Astrocyte of the cerebellum (primary cell): ENCODE results near the gene CNTNAP2.

Experiments used
- DNase-seq: peaks from one replicate; pipeline ENCODE4 v3.0.0-alpha.2; 2011; ENCODE audit warnings: low read depth
- H3K4me3 ChIP-seq: 2 replicates; pipeline ENCODE4 v1.5.1; 2011; ENCODE audit warnings: mild to moderate bottlenecking, low read depth, low read length, moderate library complexity
- in situ Hi-C: cut with HindIII; loops from 2 replicates; pipeline ENCODE4 v1.10.0; 2017; ENCODE audit warnings: low sequenced_read_pairs
- TF ChIP-seq, protein P1 (sequence below): IDR thresholded peaks from 2 replicates; pipeline ENCODE4 v1.5.1; 2012; ENCODE audit warnings: low read length, low read depth, moderate library complexity, mild to moderate bottlenecking; ENCODE audit errors: missing control alignments

Gene CNTNAP2

DNA sequence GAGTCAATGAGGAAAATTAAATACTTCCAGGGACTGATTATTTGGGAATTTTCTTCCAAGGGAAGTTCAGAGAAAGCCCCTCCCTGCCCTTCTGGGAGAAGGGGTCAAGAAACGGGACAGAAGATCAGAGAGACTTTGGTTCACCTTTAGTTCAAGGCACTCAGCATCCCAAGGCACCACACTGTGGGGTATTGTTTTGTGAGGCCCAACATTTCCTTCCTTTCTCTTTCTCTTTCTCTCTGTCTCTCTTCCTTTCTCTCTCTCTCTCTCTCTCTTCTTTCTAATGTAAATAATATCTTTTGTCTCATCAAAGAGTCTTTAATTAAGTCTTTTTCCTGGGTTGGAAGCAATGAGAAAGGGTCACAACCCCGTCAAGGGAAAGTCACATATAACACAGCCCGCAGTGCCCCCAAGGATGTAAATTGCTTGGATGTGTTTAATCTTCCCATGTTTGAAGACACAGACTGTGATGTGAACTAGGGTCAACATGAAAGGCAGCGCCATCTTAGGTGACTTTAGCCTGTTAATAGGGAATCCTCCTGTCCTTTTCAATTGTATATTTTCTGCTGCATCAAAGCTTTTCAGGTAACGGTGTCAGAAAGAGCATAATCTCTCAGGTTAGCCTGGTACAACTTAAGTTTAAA is 1490.7 kb downstream of the CNTNAP2 start:
- H3K4me3 ChIP-seq: no peak overlapping the region
- in situ Hi-C loops: no loop called here
- no peak for DNase-seq
- TF ChIP-seq, protein P1, sequence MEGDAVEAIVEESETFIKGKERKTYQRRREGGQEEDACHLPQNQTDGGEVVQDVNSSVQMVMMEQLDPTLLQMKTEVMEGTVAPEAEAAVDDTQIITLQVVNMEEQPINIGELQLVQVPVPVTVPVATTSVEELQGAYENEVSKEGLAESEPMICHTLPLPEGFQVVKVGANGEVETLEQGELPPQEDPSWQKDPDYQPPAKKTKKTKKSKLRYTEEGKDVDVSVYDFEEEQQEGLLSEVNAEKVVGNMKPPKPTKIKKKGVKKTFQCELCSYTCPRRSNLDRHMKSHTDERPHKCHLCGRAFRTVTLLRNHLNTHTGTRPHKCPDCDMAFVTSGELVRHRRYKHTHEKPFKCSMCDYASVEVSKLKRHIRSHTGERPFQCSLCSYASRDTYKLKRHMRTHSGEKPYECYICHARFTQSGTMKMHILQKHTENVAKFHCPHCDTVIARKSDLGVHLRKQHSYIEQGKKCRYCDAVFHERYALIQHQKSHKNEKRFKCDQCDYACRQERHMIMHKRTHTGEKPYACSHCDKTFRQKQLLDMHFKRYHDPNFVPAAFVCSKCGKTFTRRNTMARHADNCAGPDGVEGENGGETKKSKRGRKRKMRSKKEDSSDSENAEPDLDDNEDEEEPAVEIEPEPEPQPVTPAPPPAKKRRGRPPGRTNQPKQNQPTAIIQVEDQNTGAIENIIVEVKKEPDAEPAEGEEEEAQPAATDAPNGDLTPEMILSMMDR: no peak

DNA sequence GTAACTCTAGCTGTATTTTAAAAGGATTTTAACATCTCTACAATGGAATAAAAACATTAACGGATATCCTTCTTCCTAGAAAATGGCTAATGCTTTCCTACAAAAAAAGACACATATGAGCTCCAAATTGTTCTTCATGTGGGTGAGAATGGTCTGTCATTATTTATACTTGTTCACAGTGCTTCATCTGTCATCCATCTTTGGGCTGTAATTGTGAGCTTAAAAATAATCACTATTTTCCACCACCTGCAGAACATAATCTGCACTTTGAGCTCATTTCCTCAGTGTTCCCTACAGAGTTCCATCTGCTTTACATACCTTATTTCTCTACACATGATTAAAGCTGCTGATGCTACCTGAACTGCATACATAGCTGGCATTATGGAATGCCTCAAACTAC is 1494.8 kb downstream of the CNTNAP2 start:
- in situ Hi-C loops: no loop called here
- H3K4me3 ChIP-seq: no peak overlapping the region
- TF ChIP-seq, protein P1: no peak
- no peak for DNase-seq

DNA sequence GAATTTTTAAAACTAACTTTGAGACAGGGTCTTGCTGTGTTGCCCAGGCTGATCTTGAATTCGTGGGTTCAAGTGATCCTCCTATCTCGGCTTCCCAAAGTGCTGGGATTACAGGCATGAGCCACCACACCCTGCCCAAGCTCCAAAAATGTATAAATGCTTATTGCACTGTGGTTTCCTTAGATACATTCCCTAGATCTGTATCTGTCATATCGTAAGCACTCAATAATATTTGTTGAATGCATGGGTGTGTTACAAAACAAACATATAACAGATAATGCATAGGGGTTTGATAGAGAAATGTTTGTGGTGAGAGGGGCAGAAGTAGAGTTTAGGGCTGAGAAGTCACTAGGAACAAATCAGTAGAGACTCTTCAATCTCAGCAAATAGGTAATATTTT is 1518.7 kb downstream of the CNTNAP2 start:
- in situ Hi-C loops: no loop called here
- TF ChIP-seq, protein P1: no peak
- DNase-seq: no peak
- no peak overlapping the region for H3K4me3 ChIP-seq

DNA sequence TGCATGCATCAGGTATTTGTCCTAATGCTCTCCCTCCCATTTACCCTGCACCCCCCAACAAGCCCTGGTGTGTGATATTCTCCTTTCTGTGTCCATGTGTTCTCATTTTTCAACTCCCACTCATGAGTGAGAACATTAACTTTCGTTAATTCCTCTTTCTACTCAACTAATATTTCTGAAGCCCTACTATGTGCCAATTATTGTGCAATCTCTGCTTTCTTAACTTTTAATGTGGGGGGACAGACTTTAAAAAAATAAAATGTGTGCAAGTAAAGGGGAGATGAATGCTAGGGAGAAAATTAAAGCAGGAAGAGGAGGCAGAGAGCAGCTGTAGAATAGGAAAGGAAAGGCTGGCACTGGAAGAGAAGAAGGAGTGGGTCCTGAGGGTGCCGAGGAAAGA is 1520.0 kb downstream of the CNTNAP2 start:
- H3K4me3 ChIP-seq: no peak overlapping the region
- in situ Hi-C loops: no loop called here
- no peak for DNase-seq
- TF ChIP-seq, protein P1: no peak

DNA sequence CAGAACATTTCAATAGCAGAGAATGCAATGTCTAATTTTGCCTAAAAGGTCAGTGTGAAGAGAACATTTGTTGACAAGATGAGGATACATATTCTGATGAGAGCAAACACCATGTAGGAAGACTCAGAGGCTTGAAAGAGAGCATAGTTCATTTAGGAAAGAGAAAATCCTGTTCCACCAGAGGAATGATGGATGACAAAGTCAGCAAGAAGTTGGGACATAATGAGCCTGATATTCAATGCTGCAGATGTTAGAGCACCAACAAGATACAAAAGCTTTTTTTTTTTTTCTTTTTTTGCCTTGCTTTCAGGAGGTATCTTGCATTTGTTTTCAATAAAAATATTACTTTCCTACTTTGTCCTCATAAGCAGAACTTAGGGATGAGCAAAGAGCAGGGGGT is 1522.0 kb downstream of the CNTNAP2 start:
- DNase-seq: no peak
- H3K4me3 ChIP-seq: no peak overlapping the region

DNA sequence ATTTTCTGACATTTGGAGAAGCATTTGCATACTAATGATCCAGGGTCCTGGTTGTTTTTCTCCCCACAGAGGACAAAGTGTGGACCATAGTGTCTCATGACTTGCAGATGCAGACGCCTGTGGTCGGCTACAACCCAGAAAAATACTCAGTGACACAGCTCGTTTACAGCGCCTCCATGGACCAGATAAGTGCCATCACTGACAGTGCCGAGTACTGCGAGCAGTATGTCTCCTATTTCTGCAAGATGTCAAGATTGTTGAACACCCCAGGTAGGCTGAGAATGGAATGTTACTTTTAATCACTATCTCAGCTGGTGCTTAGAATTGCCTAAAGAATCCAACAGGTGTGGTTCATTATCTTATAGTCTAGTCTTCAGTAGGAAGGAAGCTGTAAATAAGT is 1522.4 kb downstream of the CNTNAP2 start:
- in situ Hi-C loops: no loop called here
- H3K4me3 ChIP-seq: no peak overlapping the region
- DNase-seq: no peak
- TF ChIP-seq, protein P1: no peak

More for the DNA sequence above, 1522.0 kb downstream of the CNTNAP2 start:
- TF ChIP-seq, protein P1: no peak
- in situ Hi-C loops: no loop called here

DNA sequence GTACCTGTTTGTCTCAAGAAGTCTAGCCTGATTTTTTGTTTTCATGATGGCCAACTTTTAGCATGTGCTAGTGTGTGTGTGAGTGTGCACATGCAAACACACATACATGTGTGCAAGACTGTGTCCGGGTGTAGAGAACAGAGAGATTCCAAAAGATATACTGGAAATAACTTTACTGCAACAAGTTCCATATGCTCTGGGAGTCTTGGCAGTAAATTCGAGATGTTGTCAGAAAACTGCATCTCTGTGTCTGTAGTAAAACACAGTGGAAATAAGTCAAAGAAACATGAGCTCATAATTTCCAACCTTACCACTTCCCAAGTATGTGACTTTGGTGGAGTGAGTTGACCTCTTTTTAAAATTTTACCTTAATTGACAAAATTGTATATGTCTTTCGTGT is 1523.2 kb downstream of the CNTNAP2 start:
- no peak overlapping the region for H3K4me3 ChIP-seq
- in situ Hi-C loops: no loop called here
- TF ChIP-seq, protein P1: no peak
- DNase-seq: no peak
